ENCODE data around the gene TMEM163.

GRCh38 chr2:134574611-134575330, 144.0 kb downstream of the TMEM163 start:
- TF ChIP-seq, protein P1, sequence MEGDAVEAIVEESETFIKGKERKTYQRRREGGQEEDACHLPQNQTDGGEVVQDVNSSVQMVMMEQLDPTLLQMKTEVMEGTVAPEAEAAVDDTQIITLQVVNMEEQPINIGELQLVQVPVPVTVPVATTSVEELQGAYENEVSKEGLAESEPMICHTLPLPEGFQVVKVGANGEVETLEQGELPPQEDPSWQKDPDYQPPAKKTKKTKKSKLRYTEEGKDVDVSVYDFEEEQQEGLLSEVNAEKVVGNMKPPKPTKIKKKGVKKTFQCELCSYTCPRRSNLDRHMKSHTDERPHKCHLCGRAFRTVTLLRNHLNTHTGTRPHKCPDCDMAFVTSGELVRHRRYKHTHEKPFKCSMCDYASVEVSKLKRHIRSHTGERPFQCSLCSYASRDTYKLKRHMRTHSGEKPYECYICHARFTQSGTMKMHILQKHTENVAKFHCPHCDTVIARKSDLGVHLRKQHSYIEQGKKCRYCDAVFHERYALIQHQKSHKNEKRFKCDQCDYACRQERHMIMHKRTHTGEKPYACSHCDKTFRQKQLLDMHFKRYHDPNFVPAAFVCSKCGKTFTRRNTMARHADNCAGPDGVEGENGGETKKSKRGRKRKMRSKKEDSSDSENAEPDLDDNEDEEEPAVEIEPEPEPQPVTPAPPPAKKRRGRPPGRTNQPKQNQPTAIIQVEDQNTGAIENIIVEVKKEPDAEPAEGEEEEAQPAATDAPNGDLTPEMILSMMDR (IDR thresholded peaks at IDR 0.05), result no peak
- TF ChIP-seq EZH2phosphoT487 (IDR thresholded peaks at IDR 0.05) (no peak), EZH2 (IDR thresholded peaks at IDR 0.05) (no peak)

All from neural progenitor cell (in vitro differentiated cells).